Neuronal stem cell (in vitro differentiated cells): ENCODE measurements around the gene FOXB1.

Source experiments
- DNase-seq: peaks from one replicate; pipeline ENCODE4 v3.0.0-alpha.2; 2013; ENCODE audit warnings: low spot score
- H2AFZ ChIP-seq: one replicate; pipeline ENCODE4 v1.6.1; 2013; ENCODE audit warnings: mild to moderate bottlenecking, low read length, inconsistent platforms
- H2AK5ac ChIP-seq: 2 replicates; pipeline ENCODE4 v1.6.1; 2013; ENCODE audit warnings: low read depth, mild to moderate bottlenecking, inconsistent platforms, low read length, moderate library complexity, mixed read lengths
- H2BK120ac ChIP-seq: 2 replicates; pipeline ENCODE4 v1.6.1; 2013; ENCODE audit warnings: low read depth, mild to moderate bottlenecking, inconsistent platforms, low read length, moderate library complexity, mixed read lengths
- H2BK12ac ChIP-seq: one replicate; pipeline ENCODE4 v1.6.1; 2013; ENCODE audit warnings: low read length, inconsistent platforms
- H2BK15ac ChIP-seq: 2 replicates; pipeline ENCODE4 v1.6.1; 2013; ENCODE audit warnings: mild to moderate bottlenecking, low read length, inconsistent platforms, mixed read lengths
- H2BK5ac ChIP-seq: one replicate; pipeline ENCODE4 v1.6.1; 2013; ENCODE audit warnings: inconsistent platforms, mild to moderate bottlenecking, low read length, moderate library complexity
- H3K14ac ChIP-seq: one replicate; pipeline ENCODE4 v1.6.1; 2013; ENCODE audit warnings: low read length, inconsistent platforms
- H3K18ac ChIP-seq: 2 replicates; pipeline ENCODE4 v1.6.1; 2013; ENCODE audit warnings: low read length, inconsistent platforms
- H3K23ac ChIP-seq: 2 replicates; pipeline ENCODE4 v1.6.1; 2013; ENCODE audit warnings: low read depth, mild to moderate bottlenecking, mixed read lengths, low read length, inconsistent platforms; ENCODE audit not compliant: poor library complexity
- H3K27ac ChIP-seq: replicated peaks from 3 replicates; pipeline ENCODE4 v1.5.1; 2013; ENCODE audit warnings: low read length, inconsistent platforms
- H3K27me3 ChIP-seq, 3 experiments: 2 replicates each; pipeline ENCODE4 v1.6.1; 2013; ENCODE audit warnings: low read length in 3 of 3, mild to moderate bottlenecking in 2 of 3, inconsistent platforms in 1 of 3, low read depth in 1 of 3, mixed read lengths in 1 of 3, moderate library complexity in 1 of 3; ENCODE audit not compliant: control insufficient read depth in 3 of 3, insufficient read depth in 3 of 3
- H3K36me3 ChIP-seq, 2 donors: replicated peaks in 1 of 2; 2 replicates each; pipeline ENCODE4 v1.6.1; 2013; ENCODE audit warnings: low read length in 2 of 2; ENCODE audit not compliant: control insufficient read depth in 2 of 2, insufficient read depth in 2 of 2
- H3K4ac ChIP-seq: 2 replicates; pipeline ENCODE4 v1.6.1; 2013; ENCODE audit warnings: inconsistent platforms, mild to moderate bottlenecking, low read length, moderate library complexity
- H3K4me1 ChIP-seq, 2 donors: 1 replicate in 1 of 2; 2 replicates in 1 of 2; pipeline ENCODE4 v1.6.1; 2013; ENCODE audit warnings: low read length in 2 of 2, low read depth in 1 of 2; ENCODE audit not compliant: control insufficient read depth in 2 of 2, insufficient read depth in 1 of 2
- H3K4me2 ChIP-seq: one replicate; pipeline ENCODE4 v1.6.1; 2013; ENCODE audit warnings: mild to moderate bottlenecking, low read length, inconsistent platforms; ENCODE audit not compliant: insufficient read depth, poor library complexity, severe bottlenecking
- H3K4me3 ChIP-seq, 2 donors: 2 replicates each; pipeline ENCODE4 v1.5.1; 2013; ENCODE audit warnings: low read length in 2 of 2, mild to moderate bottlenecking in 2 of 2, inconsistent platforms in 1 of 2, moderate library complexity in 1 of 2
- H3K79me1 ChIP-seq: one replicate; pipeline ENCODE4 v1.6.1; 2013; ENCODE audit warnings: low read depth, mild to moderate bottlenecking, inconsistent platforms, low read length, moderate library complexity
- H3K9ac ChIP-seq: one replicate; pipeline ENCODE4 v1.6.1; 2013; ENCODE audit warnings: mild to moderate bottlenecking, low read depth, low read length, inconsistent platforms; ENCODE audit not compliant: poor library complexity
- H3K9me3 ChIP-seq, 2 donors: replicated peaks in 1 of 2; 2 replicates each; pipeline versions ENCODE3 to v1.6.1; 2013; ENCODE audit warnings: low read length in 2 of 2, mild to moderate bottlenecking in 2 of 2, inconsistent platforms in 1 of 2, low read depth in 1 of 2, mixed read lengths in 1 of 2, moderate library complexity in 1 of 2; ENCODE audit not compliant: control insufficient read depth in 2 of 2, insufficient read depth in 1 of 2
- H4K8ac ChIP-seq: one replicate; pipeline ENCODE4 v1.6.1; 2013; ENCODE audit warnings: low read depth, mild to moderate bottlenecking, inconsistent platforms, low read length, moderate library complexity
- H4K91ac ChIP-seq: one replicate; pipeline ENCODE4 v1.6.1; 2013; ENCODE audit warnings: low read length, low read depth, mild to moderate bottlenecking, inconsistent platforms; ENCODE audit not compliant: poor library complexity
- WGBS, 2 donors: extraction: QIAGEN DNeasy Blood & Tissue Kit; methylation state at CpG; one replicate each; pipeline ENCODE4 v1.1.7; 2013; ENCODE audit warnings: missing lambda C conversion rate in 2 of 2, mixed read lengths in 1 of 2; ENCODE audit not compliant: insufficient read length in 2 of 2, insufficient replicate concordance in 1 of 2; ENCODE audit errors: extremely low coverage in 2 of 2; 5-methylcytosine and 5-hydroxymethylcytosine counted together

FOXB1 gene

GRCh38 chr15:60000824-60001609 is 3.1 kb upstream of the FOXB1 start:
- WGBS, 2 donors, result no CpG with 5 or more reads among the region's 19 CpGs

GRCh38 chr15:60001610-60002527 is 2.2 kb upstream of the FOXB1 start:
- Histone ChIP-seq H2BK15ac (no peak overlapping the region), H4K8ac (no peak overlapping the region), H3K23ac (no peak overlapping the region), H3K9ac (no peak overlapping the region), H2BK5ac (no peak overlapping the region), H4K91ac (no peak overlapping the region), H3K9me3 (no peaks in the 10 kb centered on the region), H2BK12ac (no peak overlapping the region), H3K4me3 (peak overlapping the region; percentile 26 to 68), H3K79me1 (no peaks in the 10 kb centered on the region), H3K36me3 (peaks cover 0 to 16% of the 10 kb centered on the region in 2 donors), H2AK5ac (no peak overlapping the region), H3K27me3 (peaks cover 0 to 73% (median 32%) of the 10 kb centered on the region in 3 experiments), H3K4ac (no peak overlapping the region), H2BK120ac (no peak overlapping the region), H3K14ac (no peak overlapping the region), H3K27ac (no peak overlapping the region), H3K4me1 (peaks cover 38 to 40% of the 10 kb centered on the region in 2 donors), H3K4me2 (no peak overlapping the region), H2AFZ (no peak overlapping the region), H3K18ac (no peak overlapping the region)
- no CpG with 5 or more reads among the region's 34 CpGs for WGBS, 2 donors
- DNase-seq, result peak; percentile 27

More at GRCh38 chr15:60000824-60001609, 3.1 kb upstream of the FOXB1 start:
- H3K79me1 ChIP-seq, result no peaks in the 10 kb centered on the region
- no peak overlapping the region for H2AK5ac ChIP-seq
- H3K23ac ChIP-seq, result no peak overlapping the region
- peak overlapping the region; percentile 63 for H2AFZ ChIP-seq
- H3K4me3 ChIP-seq, result peak overlapping the region in 1 of 2 donors; percentile 68
- H2BK15ac ChIP-seq, result no peak overlapping the region
- H3K27ac ChIP-seq, result no peak overlapping the region
- H2BK5ac ChIP-seq, result no peak overlapping the region
- peaks cover 0 to 16% of the 10 kb centered on the region in 2 donors for H3K36me3 ChIP-seq
- no peak overlapping the region for H2BK12ac ChIP-seq
- H3K27me3 ChIP-seq, result peaks cover 0 to 79% (median 33%) of the 10 kb centered on the region in 3 experiments
- no peak overlapping the region for H3K14ac ChIP-seq
- peaks cover 0 to 3% of the 10 kb centered on the region in 2 donors for H3K9me3 ChIP-seq
- H3K4me2 ChIP-seq, result no peak overlapping the region
- H3K9ac ChIP-seq, result no peak overlapping the region
- H4K91ac ChIP-seq, result no peak overlapping the region
- H4K8ac ChIP-seq, result no peak overlapping the region
- peak; percentile 24 for DNase-seq
- peaks cover 40 to 43% of the 10 kb centered on the region in 2 donors for H3K4me1 ChIP-seq
- H2BK120ac ChIP-seq, result no peak overlapping the region
- H3K18ac ChIP-seq, result no peak overlapping the region
- no peak overlapping the region for H3K4ac ChIP-seq

- H4K8ac ChIP-seq, result no peak overlapping the region
- WGBS, 2 donors, result no CpG with 5 or more reads among the region's 26 CpGs
Measured at GRCh38 chr15:60002528-60003218, 1.4 kb upstream of the FOXB1 start.

More at GRCh38 chr15:60002528-60003218, 1.4 kb upstream of the FOXB1 start:
- H3K79me1 ChIP-seq, result no peaks in the 10 kb centered on the region
- peak overlapping the region in 1 of 2 donors; percentile 68 for H3K4me3 ChIP-seq
- no peak overlapping the region for H3K9ac ChIP-seq
- no peak overlapping the region for H3K4ac ChIP-seq
- H3K14ac ChIP-seq, result no peak overlapping the region
- H2AFZ ChIP-seq, result no peak overlapping the region
- peaks cover 0 to 71% (median 32%) of the 10 kb centered on the region in 3 experiments for H3K27me3 ChIP-seq
- H3K23ac ChIP-seq, result no peak overlapping the region
- H2AK5ac ChIP-seq, result no peak overlapping the region
- H3K27ac ChIP-seq, result no peak overlapping the region
- no peak overlapping the region for H2BK5ac ChIP-seq
- no peak overlapping the region for H4K91ac ChIP-seq
- no peak overlapping the region for H2BK15ac ChIP-seq
- peaks cover 0 to 25% of the 10 kb centered on the region in 2 donors for H3K36me3 ChIP-seq
- no peak overlapping the region for H3K4me2 ChIP-seq
- no peak overlapping the region for H2BK12ac ChIP-seq
- H3K18ac ChIP-seq, result no peak overlapping the region
- no peaks in the 10 kb centered on the region for H3K9me3 ChIP-seq
- peaks cover 36 to 44% of the 10 kb centered on the region in 2 donors for H3K4me1 ChIP-seq
- DNase-seq, result no peak
- H2BK120ac ChIP-seq, result no peak overlapping the region
